Measurements from ENCODE around the gene ZFP3.

DNA sequence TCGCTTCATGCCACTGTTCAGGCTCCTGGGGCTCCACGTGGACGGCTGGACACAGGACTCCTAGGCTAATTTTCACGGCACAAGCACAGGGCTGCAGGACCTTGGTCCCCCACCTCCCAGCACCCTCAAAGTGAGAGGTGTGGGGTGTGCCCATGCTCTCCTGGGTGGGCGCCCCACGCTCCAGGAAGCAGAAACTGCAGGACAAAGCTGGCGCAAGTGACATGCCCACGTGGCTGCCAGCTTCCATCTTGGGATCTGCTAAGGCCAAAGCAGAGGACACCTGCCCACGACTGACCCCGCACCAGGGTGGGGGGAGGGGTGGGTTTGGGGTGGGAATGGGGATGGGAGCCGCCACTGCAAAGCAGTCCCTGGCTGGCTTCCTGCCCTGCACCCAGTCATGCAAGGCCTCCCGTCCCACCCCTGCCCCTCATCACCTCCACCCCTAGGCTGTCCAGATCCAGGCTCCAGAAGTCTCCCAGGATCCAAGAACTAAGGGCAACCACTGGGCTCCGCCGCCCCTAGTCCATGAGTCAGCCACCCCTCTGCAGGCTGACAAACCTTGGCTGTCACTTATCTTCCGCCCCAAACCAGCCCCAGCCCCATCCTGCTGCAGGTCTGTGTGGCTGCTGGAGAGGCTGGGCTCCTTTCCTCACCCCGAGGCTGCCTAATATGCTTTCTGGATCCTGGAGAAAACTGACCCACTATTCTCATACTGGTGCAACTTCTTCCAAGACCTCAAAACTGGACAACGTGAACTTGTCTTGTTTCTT is 48.6 kb downstream of the ZFP3 start:
- TF ChIP-seq EZH2 (IDR thresholded peaks at IDR 0.05; ENCODE audit: low read depth, unreplicated experiment) (no peak), JUNB (IDR thresholded peaks at IDR 0.05; ENCODE audit: unreplicated experiment) (no peak), POLR2AphosphoS5 (IDR thresholded peaks at IDR 0.05; ENCODE audit: low read depth) (no peak), ZNF114 (CRISPR knock-in tag; IDR thresholded peaks at IDR 0.05) (no peak)
- TF ChIP-seq, protein P1, sequence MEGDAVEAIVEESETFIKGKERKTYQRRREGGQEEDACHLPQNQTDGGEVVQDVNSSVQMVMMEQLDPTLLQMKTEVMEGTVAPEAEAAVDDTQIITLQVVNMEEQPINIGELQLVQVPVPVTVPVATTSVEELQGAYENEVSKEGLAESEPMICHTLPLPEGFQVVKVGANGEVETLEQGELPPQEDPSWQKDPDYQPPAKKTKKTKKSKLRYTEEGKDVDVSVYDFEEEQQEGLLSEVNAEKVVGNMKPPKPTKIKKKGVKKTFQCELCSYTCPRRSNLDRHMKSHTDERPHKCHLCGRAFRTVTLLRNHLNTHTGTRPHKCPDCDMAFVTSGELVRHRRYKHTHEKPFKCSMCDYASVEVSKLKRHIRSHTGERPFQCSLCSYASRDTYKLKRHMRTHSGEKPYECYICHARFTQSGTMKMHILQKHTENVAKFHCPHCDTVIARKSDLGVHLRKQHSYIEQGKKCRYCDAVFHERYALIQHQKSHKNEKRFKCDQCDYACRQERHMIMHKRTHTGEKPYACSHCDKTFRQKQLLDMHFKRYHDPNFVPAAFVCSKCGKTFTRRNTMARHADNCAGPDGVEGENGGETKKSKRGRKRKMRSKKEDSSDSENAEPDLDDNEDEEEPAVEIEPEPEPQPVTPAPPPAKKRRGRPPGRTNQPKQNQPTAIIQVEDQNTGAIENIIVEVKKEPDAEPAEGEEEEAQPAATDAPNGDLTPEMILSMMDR (conservative IDR thresholded peaks at IDR 0.05; ENCODE audit: low read depth in 2 of 2): no peak
- TF ChIP-seq, protein P2, sequence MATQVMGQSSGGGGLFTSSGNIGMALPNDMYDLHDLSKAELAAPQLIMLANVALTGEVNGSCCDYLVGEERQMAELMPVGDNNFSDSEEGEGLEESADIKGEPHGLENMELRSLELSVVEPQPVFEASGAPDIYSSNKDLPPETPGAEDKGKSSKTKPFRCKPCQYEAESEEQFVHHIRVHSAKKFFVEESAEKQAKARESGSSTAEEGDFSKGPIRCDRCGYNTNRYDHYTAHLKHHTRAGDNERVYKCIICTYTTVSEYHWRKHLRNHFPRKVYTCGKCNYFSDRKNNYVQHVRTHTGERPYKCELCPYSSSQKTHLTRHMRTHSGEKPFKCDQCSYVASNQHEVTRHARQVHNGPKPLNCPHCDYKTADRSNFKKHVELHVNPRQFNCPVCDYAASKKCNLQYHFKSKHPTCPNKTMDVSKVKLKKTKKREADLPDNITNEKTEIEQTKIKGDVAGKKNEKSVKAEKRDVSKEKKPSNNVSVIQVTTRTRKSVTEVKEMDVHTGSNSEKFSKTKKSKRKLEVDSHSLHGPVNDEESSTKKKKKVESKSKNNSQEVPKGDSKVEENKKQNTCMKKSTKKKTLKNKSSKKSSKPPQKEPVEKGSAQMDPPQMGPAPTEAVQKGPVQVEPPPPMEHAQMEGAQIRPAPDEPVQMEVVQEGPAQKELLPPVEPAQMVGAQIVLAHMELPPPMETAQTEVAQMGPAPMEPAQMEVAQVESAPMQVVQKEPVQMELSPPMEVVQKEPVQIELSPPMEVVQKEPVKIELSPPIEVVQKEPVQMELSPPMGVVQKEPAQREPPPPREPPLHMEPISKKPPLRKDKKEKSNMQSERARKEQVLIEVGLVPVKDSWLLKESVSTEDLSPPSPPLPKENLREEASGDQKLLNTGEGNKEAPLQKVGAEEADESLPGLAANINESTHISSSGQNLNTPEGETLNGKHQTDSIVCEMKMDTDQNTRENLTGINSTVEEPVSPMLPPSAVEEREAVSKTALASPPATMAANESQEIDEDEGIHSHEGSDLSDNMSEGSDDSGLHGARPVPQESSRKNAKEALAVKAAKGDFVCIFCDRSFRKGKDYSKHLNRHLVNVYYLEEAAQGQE (IDR thresholded peaks at IDR 0.05; ENCODE audit: unreplicated experiment): no peak

All from GM23338 (cell line).